Measurements from ENCODE around the gene TNS1.

Gene TNS1

DNA sequence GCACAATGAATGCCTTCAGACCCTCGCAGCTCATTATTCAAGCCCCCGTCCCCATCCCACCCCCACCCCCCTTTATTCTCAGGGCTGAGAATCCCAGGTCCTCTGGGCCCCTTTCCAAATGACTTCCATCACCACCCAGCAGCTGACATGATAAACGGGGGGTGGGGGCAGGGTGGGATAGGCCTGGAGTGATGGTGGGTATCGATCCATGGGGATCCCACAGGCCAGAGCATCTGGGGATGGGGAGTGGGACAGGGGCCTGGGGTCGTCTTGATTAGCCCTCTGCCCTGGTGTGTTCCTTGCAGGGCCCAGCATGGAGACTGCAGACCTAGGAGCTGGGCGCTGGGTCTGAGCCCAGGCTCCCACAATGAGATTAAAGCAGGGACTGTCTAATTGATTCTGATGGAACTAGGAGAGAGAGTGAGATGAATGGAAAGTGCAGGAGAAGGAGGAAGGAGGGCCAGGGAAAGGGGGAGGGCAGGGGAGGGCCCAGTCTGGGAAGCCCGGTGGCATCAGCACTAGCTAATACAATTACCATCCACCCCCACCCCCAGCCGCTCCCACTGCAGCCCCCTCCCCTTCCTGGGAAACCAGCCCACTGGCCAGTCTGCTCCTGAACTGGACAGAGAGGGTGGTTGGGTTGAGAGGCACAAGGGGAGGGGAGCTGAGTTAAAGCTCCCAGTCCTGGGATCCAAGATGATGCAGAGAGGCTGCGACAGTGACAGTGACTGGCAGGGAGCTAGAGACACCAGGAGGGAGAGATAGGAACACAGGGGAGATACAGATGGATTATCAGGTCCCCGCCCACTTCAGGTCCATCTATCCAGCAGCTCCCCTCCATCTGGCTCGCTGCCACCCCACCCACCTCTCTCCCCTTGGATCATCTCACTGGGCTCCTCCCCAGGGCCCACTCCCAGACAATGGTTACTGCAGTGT lies 13.1 kb upstream of the TNS1 start:
- DNase-seq (ENCODE audit: low spot score): no peak

DNA sequence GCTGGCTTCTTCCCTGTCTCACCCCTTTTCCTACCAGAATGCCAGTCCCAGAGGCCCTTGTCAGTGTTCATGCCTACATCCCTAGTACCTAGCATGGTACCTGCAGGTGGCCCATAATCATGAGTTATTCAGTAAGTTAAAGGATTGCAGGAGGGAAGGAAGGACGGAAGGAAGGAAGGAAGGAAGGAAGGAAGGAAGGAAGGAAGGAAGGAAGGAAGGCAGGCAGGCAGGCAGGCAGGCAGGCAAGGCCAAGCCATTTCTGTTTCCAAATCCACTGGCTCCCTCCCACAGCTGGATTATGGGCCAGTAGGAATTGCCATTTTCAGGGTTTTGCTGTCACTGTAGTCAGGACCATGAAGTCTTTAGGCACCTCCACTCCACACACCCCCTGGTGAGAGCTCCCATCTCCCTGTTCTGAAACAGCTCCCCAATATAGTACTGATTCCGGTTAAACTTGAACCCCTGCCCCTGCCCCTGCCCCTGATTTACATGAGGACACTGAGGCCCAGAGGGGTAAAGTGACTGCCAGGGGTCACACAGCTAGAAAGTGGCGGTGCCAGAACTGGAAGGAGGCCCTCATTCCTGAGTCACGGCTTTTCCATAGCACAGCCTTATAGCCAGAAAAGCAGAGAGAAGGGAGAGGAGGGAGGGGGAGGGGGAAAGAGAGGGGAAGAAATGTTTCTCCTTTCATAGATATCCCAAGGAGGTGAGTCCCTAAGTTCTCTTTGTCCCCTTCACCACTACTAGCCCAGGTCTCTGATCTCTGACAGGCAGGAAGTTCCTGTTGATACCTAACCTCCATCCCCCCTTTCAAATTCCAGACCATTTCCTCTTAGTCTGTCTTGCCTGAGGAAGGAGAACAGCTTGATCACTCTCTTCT lies 12.2 kb upstream of the TNS1 start:
- no peak for DNase-seq (ENCODE audit: low spot score)

DNA sequence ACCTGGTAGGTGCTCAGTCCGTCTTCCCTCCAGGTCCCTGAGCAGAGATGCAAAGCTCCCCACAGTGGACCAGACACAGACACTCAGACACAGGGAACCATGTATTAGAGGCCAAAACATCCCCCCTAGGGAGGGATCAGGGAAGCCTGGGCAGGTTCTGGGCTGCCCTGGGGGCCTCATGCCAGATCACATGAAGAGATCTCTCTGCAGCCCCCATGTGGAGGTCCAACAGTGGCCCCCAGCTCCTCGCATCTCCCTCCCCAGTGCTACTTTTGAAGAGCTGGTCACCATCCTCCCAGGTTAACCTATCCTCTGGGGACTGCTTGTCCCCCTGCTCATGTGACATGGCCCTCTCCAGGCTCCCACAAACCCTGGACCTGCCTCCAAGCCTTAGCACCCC lies 10.5 kb upstream of the TNS1 start:
- DNase-seq (ENCODE audit: low spot score): no peak

DNA sequence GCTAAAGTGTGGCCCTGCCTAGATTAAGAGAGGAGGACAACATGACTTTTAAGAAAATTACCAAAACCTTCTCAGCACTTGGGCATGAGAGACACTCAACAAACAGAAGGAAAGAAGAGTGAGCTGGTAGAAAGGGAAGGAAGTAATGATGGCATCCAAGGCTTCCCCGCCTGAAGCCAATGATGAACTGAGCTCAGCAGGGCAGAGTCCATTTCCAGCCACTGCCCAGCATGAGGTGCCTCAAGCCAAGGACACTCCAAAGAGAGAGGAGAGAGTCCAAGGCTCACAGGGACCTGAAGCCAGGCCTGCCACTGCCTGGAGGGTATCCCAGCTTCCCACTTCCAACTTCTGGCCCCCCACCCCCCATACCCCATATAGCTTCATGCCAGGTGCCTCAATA lies 9.5 kb upstream of the TNS1 start:
- no peak for DNase-seq (ENCODE audit: low spot score)

DNA sequence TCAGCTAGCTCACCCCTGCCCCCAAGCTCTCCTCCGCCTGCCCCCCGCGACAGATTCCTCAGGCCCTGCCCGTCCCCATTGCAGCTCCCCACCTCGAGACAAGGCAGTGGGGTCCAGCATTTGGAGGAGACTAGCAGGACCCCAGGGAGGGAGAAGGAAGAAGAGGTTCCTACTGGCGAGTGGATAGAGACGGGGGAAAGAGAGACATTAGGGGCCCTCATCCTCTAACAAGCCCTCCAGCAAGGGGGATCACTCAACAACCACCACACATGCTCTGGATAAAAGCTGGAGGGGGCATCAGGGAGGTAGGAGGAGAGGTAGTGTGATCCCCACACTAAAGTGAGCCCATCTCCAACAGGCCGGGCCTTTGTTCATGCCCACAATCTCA lies 8.9 kb upstream of the TNS1 start:
- no peak for DNase-seq (ENCODE audit: low spot score)

DNA sequence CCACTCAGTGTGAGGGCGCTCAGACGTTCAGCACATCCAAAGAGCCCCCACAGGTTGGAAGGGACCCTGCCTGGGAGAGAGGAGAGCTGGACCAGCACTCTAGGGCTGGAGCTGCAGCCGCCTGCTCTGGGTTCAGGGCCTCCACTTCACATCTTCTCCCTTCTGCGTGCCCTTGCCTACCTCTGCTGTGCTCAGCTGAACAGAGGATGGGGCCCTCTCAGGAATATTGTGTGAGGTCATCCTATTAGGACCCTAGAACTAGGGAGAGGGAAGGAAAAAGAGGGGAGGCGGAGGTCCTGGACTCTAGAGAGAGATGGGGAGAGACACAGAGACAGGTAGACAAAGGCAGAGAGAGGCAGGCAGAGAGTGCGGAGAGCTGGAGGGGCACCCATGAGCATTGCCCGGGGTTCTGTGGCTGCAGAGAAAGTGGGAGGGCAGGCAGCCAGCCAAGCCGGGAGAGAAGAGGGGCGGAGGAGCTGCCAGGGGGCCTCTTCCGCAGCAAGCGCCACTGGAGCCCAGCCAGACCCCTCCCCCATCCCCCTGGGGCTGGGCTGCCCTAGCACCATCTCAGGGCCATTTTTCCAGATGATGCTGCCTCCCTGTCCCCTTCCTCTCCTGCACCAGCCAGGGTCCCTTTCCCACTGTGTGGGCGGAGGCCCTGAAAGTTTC lies 8.3 kb upstream of the TNS1 start:
- no peak for DNase-seq (ENCODE audit: low spot score)

DNA sequence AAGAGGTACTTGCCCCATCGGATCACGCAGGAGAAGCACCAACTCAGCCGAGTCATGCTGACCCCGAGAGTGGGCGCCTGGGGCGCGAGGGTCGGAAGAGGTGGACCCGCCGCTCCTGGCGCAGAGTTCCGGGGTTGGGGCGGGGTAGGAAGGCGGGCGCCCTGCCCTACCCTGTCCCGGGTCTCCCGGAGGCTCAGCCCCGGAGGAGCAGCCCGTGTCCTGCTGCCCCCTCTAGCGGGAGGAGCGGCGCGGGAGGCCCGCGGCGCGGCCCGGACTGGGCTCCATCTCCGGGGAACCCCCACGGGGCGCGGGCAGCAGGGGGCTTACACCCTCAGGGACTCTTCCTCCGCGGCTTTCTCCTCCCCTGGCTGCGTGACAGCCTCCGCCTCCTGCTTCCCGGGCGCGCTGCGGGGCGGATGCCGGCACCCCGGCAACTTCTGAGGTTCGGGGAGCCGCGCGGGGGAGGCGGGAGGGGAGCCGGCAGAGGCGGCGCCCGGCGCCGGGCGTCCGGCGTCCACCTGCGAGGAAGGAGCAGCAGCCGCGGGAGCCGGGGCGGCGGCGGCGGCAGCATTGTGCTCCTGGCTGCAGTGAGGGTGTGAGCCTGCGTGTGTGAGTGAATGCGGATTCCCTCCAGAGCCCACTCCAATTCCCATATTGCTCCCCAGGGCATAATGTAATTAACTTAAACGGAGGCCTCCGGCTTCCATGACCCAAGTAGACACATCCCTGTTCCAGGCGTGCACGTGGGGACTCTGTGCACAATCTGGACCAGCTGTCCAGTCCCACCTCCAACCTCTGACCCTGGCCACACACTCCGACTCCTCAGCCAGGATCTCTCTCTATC lies 7.6 kb upstream of the TNS1 start:
- DNase-seq (ENCODE audit: low spot score): no peak

DNA sequence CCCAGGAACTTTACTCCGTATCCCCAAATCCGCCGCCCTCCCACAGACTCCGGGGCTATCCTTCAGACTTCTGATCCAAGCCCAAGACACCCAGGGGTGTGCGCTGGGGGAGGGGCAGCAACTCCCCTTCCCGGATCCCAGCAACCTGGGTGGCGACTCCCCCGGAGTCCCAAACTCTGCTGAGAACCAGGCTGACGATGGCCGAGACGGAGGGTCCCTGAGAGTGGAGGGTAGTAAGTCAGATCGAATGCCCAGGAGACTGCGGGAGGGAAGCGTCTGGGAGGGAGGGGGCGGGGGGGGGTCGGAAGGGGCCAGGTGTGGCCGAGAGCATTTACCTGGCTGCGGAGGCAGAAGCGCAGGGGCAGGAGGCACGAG lies 7.0 kb upstream of the TNS1 start:
- no peak for DNase-seq (ENCODE audit: low spot score)

DNA sequence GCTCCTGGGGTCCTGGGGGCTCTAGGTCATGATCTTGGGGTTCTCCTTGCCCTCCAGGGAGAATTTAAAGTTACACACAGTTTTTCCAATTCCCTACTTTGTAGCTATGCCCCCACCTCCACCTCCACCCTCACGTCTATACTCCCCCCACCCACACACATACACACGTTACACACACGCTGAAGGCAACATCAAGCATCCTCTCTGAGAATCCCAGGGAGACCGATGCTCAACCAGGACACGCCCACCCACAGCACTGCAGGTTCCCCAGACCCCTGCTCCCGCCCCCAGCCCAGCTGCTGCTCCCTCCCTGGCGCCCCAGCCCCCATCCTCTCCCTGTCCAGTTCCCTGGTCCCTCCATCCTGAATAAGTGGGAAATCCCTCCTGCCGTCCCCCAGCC lies 6.4 kb upstream of the TNS1 start:
- no peak for DNase-seq (ENCODE audit: low spot score)

DNA sequence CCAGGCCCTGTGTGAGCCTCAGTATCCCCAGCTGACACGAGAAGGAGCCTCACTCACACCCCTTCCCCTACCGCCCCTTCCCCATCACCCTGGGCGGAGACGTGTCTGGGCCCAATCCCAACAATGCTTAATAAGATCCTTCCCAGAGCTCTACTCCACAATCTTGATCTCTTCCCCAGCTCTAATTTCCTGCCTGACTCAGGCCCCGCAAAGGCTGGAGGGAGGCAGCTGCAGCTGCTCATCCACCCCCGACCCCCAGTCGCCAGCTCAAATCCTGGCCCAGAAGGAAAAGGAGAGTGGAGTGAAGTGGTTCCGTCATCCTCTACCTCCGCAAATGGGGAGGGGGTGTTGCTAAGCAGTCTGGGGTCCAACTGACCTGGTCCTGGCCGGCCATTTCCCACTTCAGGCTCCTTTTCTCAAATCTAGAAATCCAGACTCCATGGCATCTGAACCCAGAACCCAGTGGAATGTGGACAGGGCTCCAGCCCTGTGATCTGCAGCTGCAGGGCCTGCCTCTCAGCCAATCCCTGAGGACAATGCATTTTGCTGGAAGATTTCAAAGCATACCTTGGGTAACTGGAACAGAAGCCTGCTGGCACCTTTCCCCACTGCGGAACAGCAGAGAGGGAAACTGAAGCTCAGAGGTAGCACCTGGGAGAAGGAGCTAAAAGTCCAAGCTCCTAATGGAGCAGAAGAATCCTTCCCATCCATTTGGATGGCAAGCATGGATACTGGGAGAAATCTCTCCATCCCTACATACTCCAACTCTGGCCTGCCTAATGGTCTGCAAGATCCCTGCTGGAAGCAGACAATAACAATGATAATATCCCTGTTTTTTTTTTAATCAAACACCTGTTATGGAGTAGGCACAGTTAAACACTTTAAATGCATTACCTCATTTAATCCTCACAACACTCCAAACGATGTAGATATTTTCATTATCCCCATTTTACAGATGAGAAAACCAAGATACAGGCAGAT lies 5.6 kb upstream of the TNS1 start:
- no peak for DNase-seq (ENCODE audit: low spot score)

DNA sequence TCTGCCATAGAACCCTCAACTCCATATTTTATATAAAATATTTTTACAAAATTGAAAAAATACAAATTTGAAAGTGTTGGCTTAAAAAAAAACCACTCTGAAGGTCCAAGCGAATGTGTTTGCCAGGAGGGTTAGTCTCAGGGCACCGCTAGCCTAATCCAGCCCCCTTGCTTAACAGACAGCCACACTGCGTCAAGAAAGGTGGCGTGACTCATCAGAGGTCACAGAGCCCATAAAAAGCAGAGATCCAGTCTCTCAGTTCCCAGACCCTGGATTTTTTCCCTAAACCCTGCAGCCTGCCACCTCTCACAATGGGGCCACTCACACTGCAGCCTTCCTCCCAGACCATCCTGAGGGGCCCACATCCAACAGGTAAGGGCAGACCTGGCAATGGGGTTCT lies 3.9 kb upstream of the TNS1 start:
- DNase-seq (ENCODE audit: low spot score): no peak

DNA sequence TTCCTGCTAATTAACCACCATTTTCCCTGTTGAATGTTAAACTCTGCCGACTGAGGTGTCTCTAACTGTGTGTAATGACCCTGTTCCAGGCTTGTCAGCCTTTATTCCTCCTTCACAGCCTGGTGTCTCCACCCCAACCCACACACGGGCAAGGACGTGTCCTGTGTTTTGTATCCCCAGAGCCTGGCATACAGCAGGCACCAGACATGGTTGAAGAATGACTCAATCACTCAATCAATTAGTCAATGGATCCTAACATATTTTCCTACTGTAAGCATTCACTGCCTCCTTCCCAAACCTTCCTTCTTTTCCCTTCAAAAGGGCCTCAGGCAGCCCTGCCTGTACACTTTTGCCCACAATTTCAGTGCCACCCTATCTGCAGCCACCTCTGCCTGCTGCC lies 2.7 kb upstream of the TNS1 start:
- DNase-seq (ENCODE audit: low spot score): no peak

DNA sequence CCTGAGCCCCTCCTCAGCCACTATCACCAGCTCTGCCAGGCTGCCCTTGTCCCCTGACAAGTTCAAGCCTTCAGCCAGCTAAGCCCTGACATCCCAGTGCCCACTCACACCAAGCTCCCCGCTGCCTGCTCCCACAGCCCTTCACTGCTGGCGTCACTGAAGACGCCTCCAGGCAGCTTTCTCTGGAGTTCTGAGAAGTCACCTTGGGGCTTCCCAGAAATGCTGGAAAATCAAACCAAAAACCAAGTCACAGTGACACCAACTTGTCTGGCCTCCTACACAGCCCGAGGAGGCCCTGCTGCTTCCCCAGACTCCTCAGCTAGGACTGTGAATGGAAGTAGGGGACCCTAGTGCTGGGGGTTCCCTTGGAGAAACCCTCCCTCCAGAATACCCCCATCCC lies 2.2 kb upstream of the TNS1 start:
- DNase-seq (ENCODE audit: low spot score): no peak

DNA sequence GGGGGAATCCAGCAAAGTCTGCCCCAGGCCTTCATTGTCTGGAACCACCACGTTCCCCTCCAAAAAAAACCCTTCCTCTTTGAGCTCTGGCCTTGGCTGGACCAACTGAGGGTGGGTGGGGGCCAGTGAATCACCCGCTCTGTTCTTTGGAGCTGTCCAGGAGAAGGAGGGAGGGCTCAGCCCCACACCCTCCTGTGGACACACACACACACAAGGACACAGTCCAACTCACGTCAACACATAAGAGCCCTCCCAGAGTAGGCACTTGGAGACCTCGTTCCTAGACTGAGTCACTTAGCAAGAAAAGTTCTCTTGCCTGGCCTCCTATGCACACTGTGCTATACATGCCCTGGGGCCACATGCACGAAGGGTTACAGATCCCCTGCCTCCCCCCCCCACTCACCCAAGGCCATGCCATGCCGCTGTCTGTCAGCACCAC lies 1.2 kb upstream of the TNS1 start:
- no peak for DNase-seq (ENCODE audit: low spot score)

DNA sequence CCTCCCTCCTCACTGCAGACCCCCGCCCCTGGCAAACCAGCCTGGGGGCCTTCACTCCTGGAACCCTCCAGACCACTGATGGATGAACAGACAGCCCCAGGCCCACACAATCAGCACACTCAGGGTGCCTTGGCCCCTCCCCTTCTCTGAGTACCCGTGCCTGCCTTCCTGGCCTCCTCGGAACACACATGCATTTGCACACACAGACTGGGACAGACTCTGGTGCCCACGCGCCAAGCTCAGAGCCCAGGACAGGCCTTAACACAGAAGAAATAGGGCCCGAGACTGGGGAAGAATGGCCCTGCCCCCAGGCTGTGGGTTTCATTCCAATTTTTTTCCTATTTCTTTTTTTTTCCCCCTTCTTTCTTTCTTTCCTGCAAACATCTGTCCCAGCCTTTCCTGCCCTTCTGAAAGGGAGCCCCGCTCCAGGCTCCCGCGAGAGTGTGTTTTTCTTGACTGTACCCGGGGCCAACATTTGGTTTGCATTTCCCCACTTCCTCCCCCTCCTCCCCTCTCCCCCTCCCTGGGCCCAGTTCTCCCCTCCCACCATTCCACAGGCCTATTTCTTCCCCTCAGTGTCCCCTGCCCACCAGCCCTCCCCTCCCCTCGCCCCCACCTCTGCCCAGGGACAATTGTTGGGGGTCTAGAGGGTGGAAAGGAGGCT lies 618 bp upstream of the TNS1 start:
- DNase-seq (ENCODE audit: low spot score): no peak

DNA sequence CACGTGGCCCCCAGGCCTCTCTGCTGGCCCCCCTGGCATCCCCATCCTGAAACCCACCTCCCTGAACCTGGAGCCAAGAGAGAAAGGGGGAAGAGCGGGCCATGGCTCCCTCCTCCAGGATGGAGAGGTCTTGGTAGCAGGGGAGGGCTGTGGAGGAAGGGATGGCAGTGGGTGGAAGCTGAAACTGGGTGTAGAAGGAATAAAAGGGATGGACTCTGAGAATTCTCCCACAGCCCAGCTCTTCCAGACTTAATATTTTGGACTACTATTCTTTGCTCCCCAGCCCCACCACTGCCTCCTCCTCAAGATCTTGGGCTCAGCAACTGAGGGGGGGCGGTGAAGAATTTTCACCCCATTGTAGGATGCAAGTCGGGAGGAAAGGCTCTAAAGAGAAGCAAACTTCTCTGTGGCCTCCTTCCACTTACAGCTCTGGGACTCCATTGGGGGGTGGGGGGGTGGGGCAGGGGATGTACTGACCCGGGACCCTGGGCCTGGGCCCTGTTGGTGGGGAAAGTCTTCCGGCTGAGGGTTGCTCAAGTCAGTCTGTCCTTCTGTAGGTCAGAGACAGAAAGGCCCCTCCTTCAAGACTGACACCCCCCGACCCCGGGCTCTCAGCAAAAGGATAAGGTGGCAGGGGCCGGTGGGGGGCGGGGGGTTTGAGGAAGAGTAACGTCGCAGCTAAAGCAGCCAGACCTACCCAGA lies 501 bp downstream of the TNS1 start:
- no peak for DNase-seq (ENCODE audit: low spot score)

DNA sequence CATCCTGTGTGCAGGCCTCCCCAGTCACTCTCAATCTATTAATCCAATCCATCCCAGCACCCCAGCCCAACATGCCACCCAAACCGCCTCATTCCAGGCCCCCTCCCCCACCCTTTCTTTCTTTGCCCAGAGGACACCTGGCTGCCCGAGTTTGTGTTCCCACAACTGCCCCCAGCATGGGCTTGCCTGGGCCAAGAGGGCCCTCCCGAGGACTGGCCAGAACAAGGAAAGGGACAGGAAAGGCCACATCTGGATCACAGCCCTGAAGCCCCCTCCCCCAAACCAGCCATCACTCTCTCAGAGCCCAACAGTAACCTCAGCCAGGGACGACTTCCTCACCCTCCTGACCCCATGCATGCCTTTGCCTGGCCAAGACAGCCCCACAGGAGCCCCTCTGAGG lies 1.2 kb downstream of the TNS1 start:
- DNase-seq (ENCODE audit: low spot score): no peak

DNA sequence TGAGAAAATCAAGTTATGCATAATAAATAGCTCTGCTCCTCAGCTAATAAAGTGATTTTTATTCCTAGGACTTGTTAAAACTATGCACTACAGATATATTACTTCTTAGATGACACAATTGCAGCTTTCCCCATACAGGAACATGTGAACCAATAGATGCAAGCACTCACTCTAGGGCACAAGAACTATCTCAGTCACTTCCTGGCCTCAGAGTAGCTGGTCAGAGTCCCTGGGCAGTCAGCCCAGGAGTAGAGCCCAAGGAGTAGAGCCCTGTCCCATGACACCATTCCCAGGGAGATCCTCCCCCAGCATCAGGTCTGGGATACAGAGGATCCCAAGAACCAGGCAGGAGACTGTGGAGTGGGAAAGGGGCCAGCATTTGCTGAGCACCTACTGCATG lies 2.7 kb downstream of the TNS1 start:
- no peak for DNase-seq (ENCODE audit: low spot score)

DNA sequence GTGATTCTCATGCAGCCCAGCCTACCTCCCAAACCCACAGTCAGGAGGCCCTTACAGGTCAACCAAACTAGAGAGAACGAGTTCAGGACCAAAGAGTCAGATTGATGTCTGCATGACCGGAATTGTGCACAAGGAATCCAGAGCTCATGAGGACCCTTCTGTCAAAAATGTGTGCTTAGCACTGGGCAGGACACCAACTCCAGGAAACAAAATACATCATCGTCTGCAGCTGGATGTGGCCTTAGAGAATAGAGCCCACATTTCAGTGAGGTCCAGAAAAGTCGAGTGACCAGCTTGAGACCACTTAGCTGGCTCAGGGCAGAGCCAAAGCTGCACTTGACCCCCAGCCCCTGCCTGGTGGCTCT lies 3.2 kb downstream of the TNS1 start:
- no peak for DNase-seq (ENCODE audit: low spot score)
